DMS153 (cell line): ENCODE results near the gene CCN5.

Experiments used
- DNase-seq: peaks from one replicate; lab custom pipeline; 2025; lab: John Stamatoyannopoulos, UW

The CCN5 gene

GRCh38 chr20:44737116-44737515 lies 21.9 kb downstream of the CCN5 start:
- DNase-seq, result no peak

GRCh38 chr20:44738813-44739477 lies 23.8 kb downstream of the CCN5 start:
- peak; percentile 91 for DNase-seq

- no peak for DNase-seq
Observed at GRCh38 chr20:44739942-44740341, 24.8 kb downstream of the CCN5 start.

- DNase-seq, result no peak
Observed at GRCh38 chr20:44742304-44743079, 27.3 kb downstream of the CCN5 start.

- DNase-seq, result no peak
Observed at GRCh38 chr20:44743080-44743701, 28.0 kb downstream of the CCN5 start.

GRCh38 chr20:44743916-44744655 lies 28.9 kb downstream of the CCN5 start:
- DNase-seq, result no peak

- no peak for DNase-seq
Observed at GRCh38 chr20:44745122-44745597, 30.0 kb downstream of the CCN5 start.

GRCh38 chr20:44745598-44746366 lies 30.6 kb downstream of the CCN5 start, which contains the start of gene KCNK15:
Gene KCNK15 (plus strand): TSS chr20:44745865. CDS start chr20:44745911, 46 bp downstream.
- no peak for DNase-seq

GRCh38 chr20:44746367-44747165 lies 31.4 kb downstream of the CCN5 start:
- DNase-seq, result peak; percentile 78

GRCh38 chr20:44747166-44748004 lies 32.2 kb downstream of the CCN5 start:
- peak; percentile 95 for DNase-seq

GRCh38 chr20:44748005-44748370 lies 32.8 kb downstream of the CCN5 start:
- no peak for DNase-seq

- no peak for DNase-seq
Observed at GRCh38 chr20:44750081-44750805, 35.1 kb downstream of the CCN5 start.

- no peak for DNase-seq
Observed at GRCh38 chr20:44752099-44752931, 37.1 kb downstream of the CCN5 start.

- DNase-seq, result no peak
Observed at GRCh38 chr20:44754554-44754953, 39.4 kb downstream of the CCN5 start.

GRCh38 chr20:44756011-44756688 lies 41.0 kb downstream of the CCN5 start:
- no peak for DNase-seq

- no peak for DNase-seq
Observed at GRCh38 chr20:44756956-44757355, 41.8 kb downstream of the CCN5 start.
